ENCODE data around the gene BBS9.
"Not testable (repeated sequence)": the region's sequence is repeated elsewhere in the genome, so short reads cannot be mapped to it uniquely, and the experiment has no call there.

BBS9 gene

GRCh38 chr7:33485747-33486493 lies 356.6 kb downstream of the BBS9 start:
- DNase-seq (ENCODE audit: extremely low read depth in 1 of 2, low read depth in 1 of 2) = no peak

DNA sequence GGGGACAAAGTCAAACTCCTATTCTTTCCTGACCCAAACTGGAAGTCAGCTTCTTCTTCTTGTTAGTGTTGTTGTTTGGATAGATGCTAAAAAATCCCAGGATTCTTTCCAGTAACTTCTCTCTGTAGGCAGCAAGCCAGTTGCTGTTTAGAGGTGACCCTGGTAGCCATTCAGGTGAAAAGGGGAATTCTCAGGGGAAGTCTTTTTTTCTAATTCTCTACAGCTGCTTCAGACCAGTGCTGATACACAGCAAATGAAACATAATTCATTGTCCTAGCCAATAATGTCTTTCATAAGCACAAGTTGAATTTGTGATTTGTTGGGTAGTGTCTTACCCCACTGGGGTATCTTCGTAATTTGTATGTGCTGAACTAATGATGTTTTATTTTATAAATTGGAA lies 357.3 kb downstream of the BBS9 start:
- no peak for DNase-seq (ENCODE audit: extremely low read depth in 1 of 2, low read depth in 1 of 2)

DNA sequence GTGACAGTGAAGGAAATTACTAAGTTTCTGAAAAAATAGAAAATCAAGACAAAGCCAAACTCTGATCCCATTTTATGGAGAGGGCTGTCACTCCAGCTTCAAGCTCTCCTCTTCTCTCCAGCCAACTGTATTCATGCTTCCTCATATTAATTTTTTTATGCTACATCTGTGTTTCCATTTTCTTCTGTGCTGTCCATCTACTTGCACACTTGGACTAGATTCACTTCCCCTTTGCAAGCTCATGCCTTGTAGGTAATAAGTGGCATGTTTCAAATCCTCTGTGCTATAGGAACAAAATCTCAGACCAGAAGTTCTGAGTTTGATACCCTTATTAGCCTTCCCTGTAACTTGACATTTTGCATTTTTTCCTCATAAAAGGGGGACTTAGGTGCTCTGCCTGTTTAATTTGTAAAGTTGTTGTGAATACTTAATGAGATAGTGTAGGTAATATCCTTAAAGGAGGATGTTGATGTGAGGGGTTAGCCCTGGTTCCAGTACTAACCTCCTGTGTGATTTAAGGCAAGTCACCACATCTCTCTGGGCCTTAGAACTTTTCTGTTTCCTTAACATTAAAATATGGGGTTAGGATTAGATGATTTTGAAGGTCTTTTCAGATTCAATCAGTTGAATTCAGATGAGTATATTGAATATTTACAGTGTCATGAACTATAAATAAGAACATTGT lies 358.8 kb downstream of the BBS9 start:
- no peak for DNase-seq (ENCODE audit: extremely low read depth in 1 of 2, low read depth in 1 of 2)

DNA sequence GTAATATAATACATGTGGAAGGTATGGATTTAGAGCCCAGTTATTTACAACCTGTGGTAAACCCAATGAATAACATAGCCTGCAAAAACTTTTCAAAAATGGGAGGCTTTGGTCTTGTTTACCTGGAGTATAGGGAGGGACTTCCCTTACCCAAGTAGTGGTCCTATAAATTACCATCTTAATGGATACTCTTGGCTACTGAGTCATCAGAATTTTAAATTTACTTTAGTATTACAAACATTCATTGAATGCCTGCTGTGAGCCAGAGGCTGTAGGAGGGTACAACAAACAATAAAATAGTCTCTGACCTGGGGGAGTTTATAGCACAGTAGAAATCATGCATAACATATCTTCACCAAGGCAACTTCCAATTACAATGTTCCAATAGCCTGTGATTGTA lies 365.1 kb downstream of the BBS9 start:
- no peak for DNase-seq (ENCODE audit: extremely low read depth in 1 of 2, low read depth in 1 of 2)

- DNase-seq (ENCODE audit: extremely low read depth in 1 of 2, low read depth in 1 of 2) = no peak
Measured at GRCh38 chr7:33495207-33495606, 365.8 kb downstream of the BBS9 start.

DNA sequence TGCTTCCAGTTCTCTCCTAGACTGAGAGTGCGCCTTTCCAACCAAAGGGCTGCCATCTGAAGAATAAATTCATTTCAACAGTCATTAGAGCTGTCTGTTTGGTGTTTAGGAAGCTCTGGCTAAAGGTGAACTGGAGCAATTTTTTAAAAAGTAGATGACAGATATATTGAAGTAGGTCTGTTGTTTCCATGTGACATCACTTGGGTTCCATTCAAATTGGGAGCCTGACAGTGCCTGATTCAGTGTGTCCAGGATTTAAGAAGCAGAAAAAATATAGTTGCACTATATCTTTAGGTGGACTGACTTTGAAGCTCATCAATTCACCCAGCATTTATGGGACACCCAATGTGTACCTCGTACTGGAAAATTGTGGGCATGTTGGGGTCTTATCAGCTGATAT lies 367.7 kb downstream of the BBS9 start:
- no peak for DNase-seq (ENCODE audit: extremely low read depth in 1 of 2, low read depth in 1 of 2)

DNA sequence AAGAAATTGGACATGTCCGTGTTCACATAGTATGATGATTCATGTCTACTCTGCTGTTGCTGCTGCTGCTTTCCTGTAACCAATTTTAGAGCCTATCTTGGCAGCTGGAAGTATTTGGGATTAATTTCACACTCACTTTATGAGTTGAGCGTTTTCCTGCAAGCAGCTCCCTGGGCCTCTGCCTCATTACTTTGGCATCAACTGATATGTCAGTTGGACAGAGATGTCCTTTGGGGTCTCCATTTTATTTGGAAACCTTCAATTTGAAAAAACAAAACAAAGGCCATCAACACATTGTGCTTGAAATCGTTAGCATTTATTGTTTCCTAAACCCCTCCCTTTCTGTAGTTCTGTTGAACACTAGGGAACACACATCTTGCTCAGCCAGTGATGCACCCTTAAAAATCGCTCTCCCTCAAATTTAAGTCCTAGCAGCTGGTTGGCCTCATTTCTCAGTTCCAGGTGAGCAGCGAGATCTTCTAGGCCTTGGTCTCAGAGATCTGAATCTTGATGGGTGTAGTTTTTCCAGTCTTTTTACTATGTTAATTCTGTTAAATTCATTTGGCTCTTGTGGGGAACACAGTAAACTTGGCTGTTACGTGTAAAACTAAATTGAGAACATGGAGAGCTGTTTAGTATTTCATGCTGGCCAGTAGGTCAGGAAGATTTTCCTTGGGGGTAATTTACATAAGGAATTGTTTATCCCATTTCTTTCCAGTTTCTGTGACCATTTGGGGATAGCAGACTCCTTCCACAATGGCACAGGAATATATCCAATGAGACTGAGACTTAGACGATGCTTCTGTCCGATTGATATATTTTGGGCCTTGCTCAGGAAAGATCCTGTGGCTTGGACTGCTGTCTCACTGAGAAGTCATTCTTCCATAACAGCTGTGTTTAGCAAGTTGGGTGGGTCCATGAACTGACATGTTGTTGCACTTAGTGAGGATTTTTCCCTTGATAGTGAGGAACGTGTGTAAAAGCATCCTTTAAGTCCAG lies 371.6 kb downstream of the BBS9 start:
- no peak for DNase-seq (ENCODE audit: extremely low read depth in 1 of 2, low read depth in 1 of 2)

DNA sequence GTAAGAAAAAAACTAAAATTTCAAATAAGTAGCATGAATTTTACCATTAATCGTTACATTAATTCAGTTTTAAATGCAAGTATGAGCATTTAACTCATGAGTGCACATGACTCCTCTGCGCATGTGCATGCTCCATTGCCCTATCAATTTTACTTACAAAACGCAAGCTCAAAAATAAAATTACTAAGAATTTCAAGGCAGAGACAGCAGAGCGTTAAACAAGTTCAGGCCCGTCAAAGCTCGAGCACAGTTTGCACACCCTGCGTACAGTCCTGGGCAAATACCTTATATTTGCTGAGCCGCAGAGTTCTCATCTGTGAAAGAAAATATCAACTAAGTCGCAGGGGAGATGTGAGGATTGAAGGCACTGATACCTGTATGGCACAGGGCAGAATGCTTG lies 373.6 kb downstream of the BBS9 start:
- no peak for DNase-seq (ENCODE audit: extremely low read depth in 1 of 2, low read depth in 1 of 2)

GRCh38 chr7:33503736-33504135 lies 374.4 kb downstream of the BBS9 start:
- DNase-seq (ENCODE audit: extremely low read depth in 1 of 2, low read depth in 1 of 2) = no peak

GRCh38 chr7:33504266-33504665 lies 374.9 kb downstream of the BBS9 start:
- no peak for DNase-seq (ENCODE audit: extremely low read depth in 1 of 2, low read depth in 1 of 2)

GRCh38 chr7:33509206-33509605 lies 379.8 kb downstream of the BBS9 start:
- DNase-seq (ENCODE audit: extremely low read depth in 1 of 2, low read depth in 1 of 2) = no peak

DNA sequence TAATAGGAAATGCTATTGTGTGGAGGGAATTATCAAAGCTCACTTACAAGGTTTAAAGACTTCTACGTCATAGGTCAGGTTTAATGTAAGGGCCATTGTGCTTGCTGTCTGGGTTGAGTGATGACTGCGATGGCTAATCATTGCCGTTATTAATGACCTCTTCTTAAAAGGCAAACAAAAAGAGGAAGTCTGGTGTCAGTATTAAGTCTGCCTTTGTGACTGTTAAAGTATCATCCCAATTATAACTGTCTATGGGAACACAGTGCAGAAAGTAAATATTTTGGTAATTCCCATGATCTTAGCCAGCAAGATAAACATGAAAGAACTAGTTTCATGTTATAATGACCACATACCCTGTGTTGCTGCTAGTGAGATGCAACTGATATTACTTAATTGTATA lies 382.4 kb downstream of the BBS9 start:
- DNase-seq (ENCODE audit: extremely low read depth in 1 of 2, low read depth in 1 of 2) = no peak

- no peak for DNase-seq (ENCODE audit: extremely low read depth in 1 of 2, low read depth in 1 of 2)
Measured at GRCh38 chr7:33516568-33516967, 387.2 kb downstream of the BBS9 start.

DNA sequence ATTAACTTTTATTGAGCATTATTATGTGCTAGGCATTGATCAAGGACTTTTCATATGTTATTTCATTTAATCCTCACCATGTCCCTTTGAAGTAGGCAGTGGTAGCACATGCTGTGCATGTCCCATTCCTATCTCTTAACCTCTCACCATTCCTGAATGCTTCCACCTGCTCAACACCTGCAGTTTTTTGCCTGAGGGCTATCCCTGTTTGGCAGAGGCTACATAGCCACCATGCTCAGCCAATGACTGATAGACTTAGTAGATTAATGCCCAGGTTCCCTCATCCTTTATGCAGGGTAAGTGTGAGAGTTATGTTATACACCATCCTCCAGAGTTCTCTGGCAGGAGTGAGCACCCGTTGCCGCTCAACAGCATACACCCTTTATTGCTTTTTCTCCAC lies 387.8 kb downstream of the BBS9 start:
- no peak for DNase-seq (ENCODE audit: extremely low read depth in 1 of 2, low read depth in 1 of 2)

GRCh38 chr7:33527008-33527407 lies 397.6 kb downstream of the BBS9 start:
- not testable (repeated sequence) for DNase-seq (ENCODE audit: extremely low read depth in 1 of 2, low read depth in 1 of 2)

GRCh38 chr7:33527613-33528012 lies 398.2 kb downstream of the BBS9 start:
- DNase-seq (ENCODE audit: extremely low read depth in 1 of 2, low read depth in 1 of 2) = not testable (repeated sequence)

GRCh38 chr7:33529070-33529469 lies 399.7 kb downstream of the BBS9 start:
- no peak for DNase-seq (ENCODE audit: extremely low read depth in 1 of 2, low read depth in 1 of 2)

- DNase-seq (ENCODE audit: extremely low read depth in 1 of 2, low read depth in 1 of 2) = no peak
Measured at GRCh38 chr7:33530664-33531063, 401.3 kb downstream of the BBS9 start.

DNA sequence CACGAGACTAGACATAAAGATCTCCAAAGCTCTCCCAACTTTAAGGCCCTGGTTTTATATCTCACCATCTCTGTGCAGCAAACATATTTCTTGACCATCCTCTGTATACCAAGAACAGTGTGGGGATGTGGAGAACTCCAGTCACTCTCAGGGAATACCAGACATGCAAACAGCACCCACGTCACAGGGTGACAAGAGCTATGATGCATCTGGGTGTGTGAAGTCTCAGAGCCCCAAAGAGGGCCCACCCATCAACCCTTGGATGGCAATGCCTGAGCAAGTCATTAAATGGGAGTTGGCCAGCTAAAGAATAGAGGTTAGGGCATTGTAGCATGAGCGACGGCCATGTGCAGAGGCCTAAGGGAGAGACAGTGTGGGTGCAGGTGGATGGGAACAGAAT lies 402.5 kb downstream of the BBS9 start:
- no peak for DNase-seq (ENCODE audit: extremely low read depth in 1 of 2, low read depth in 1 of 2)

- DNase-seq (ENCODE audit: extremely low read depth in 1 of 2, low read depth in 1 of 2) = no peak
Measured at GRCh38 chr7:33534833-33535232, 405.5 kb downstream of the BBS9 start.

GRCh38 chr7:33535989-33536388 lies 406.6 kb downstream of the BBS9 start:
- DNase-seq (ENCODE audit: extremely low read depth in 1 of 2, low read depth in 1 of 2) = no peak
